ENCODE results near the gene TGFB1I1.

GRCh38 chr16:31487071-31487719 is 15.2 kb downstream of the TGFB1I1 start:
- TF ChIP-seq CTCF (conservative IDR thresholded peaks at IDR 0.05): no peak
- no peak for TF ChIP-seq ZFX (IDR thresholded peaks at IDR 0.05)

All from C4-2B (cell line).